Measurements from ENCODE around the gene CR2.
"Not testable (repeated sequence)": the region's sequence is repeated elsewhere in the genome, so short reads cannot be mapped to it uniquely, and the experiment has no call there.

CR2 gene

DNA sequence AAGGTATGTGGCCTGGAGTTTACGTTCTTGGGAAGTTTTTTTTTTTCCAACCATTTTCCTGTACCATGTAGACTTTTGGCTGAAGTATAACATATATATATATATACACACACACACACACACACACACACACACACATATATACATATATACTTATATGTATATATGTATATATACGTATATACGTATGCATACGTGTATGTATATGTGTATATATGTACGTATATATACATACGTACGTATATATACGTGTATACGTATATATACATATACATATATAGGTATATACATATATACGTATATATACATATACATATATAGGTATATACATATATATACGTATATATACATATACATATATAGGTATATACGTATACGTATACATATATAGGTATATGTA is 60.8 kb downstream of the CR2 start:
- no peak for DNase-seq

- DNase-seq: no peak
Measured at GRCh38 chr1:207516729-207517128, 62.6 kb downstream of the CR2 start.

DNA sequence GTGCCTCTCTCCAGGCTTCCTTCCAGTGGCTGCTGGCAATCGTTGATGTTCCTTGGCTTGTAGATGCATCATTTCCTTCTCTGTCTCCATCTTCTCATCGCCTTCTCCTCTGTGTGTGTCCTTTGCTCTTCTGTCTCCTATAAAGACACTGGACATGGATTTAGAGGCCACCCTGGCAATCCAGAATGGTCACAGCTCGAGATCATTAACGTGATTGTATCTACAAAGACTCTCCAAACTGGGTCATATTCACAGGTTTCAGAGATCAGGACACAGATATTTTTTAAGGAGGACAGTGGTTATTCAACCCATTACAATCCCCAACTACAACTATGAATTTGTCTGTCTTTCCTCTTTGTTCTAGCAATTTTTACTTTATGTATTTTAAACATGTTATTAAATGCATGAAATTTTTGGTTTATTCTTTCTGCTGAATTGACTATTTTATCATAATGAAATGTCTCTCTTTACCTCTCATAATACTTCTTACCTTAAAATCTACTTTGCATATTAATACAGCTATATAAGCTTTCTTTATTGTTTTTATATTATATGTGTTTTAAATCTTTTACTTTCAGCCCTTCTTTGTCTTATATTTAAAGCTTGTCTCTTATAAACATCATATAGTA is 64.6 kb downstream of the CR2 start:
- no peak for DNase-seq

DNA sequence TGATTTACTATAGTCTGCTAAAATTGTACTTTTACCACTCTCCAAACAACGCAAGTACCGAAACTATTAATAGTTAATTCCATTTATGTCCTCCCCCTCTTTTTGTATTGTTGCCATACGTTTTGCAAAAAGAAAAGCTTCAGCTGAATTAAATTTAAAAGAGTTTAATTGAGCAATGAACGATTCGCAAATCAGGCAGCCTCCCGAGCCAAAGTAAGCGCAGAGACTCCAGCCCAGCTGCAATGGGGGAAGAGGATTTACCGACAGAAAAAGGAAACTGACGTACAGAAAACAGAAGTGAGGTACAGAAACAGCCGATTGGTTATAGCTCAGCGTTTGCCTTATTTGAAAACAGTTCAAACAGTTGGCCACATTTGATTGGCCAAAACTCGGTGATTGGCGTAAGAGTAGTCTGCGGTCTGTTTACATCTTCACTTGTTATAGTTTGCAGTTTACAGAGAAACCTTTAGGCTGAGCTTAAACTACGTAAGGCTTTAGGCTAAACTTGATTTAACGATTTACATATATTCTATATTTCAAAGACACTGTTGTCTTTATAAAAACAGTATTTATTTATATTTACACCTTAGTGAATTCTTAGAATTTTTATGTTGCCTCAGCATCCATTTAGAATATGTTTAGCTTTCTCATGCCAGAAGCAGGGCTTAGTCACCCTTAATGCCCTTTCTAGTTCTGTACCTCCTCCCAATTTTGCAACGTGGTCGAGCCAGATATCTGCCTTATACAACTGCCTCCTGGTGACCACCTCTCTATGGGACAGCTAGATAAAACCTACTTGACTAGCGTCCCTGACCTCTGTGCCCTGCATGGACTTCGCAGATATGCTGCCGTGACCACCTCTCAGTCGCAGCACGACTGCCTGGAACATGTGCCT is 65.6 kb downstream of the CR2 start:
- DNase-seq: peak; percentile 95

DNA sequence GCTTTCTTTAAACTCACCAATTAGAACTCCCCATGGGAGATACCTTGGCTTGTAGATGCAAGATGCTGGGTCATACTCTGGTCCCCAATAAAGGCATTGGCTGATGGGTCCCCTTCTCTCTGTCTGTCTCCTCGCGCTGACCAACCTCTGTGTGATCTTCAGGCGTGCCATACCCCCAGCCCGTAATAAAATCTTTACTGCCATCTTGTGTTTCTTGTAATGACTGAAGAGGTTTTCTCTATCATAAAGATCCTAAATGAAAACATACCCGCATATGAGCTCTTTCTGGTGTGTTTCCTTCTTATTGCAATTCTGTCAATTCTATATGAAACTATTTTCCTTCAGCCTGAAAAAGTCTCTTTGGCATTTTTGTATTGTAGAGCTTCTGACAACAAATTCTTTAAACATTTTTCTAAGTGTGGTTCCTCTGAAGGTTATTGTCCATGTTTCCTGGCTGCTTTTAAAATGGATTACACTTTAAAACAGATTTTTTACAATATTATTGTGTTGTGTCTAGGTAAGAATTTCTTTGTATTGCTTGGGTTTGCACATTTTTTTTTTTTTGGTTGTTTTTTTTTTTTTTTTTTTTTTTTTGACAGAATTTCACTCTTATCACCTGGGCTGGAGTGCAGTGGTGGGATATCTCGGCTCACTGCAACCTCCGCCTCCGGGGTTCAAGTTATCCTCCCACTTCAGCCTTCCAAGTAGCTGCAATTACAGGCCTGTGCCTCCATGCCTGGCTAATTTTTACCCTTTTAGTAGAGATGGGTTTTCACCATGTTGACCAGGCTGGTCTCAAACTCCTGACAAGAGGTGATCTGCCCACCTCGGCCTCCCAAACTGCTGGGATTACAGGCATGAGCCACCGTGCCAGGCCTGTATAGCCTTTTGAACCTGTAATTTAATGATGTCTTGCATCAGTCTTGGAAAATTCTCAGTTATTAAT is 66.5 kb downstream of the CR2 start:
- DNase-seq: peak; percentile 38

GRCh38 chr1:207525239-207525638 is 71.1 kb downstream of the CR2 start:
- DNase-seq: not testable (repeated sequence)

DNA sequence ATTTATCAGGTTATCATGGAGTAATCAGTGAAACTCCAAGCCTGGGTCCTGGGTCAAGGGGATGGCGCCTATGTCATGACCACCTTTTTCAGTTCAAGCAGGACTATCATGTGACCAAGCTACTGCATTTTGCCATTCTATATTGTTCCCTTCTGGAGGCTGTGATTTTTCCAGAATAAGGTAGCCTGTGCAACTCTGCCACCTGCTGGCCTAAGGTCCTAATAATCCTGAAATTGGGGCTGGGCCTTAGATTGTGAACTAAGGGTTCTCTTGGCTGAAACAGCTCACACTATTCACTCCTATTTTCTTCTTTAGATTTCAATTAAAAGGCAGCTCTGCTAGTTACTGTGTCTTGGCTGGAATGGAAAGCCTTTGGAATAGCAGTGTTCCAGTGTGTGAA is 74.3 kb downstream of the CR2 start:
- DNase-seq: not testable (repeated sequence)

DNA sequence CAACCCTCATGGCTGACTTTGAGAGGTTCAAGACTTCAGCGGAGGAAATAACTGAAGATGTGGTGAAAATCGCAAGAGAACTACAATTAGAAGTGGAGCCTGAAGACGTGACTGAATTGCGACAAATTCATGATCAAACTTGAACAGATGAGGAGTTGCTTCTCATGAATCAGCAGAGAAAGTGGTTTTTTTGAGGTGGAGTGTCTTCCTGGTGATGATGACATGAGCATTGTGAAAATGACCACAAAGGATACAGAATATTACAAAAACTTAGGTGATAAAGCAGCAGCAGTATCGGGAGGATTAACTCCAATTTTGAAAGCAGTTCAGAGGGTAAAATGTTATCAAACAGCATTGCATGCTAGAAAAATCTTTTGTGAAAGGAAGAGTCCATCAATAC is 82.1 kb downstream of the CR2 start:
- DNase-seq: not testable (repeated sequence)

Data from hematopoietic multipotent progenitor cell treated with erythropoietin and hydrocortisone succinate and interleukin-3 and kit ligand, for 4 days (in vitro differentiated cells).